Aorta (tissue), 5 donors: ENCODE results near the gene MAST4. TPM values are rescaled to one million over a fixed set of nuclear protein-coding genes. Genes with fewer than 3 reads are reported as not detected.

ENCODE experiments used
- ATAC-seq: fragments of 200-7000 bp; cut with Tn5 transposase; one replicate; pipeline ENCODE4 v1.9.1; 2022; ENCODE audit warnings: moderate library complexity; ENCODE audit not compliant: low FRiP score
- DNase-seq, 2 donors: peaks; one replicate each; pipeline ENCODE4 v3.0.0-alpha.2; 2020
- H3K27ac ChIP-seq, 2 donors: one replicate each; pipeline ENCODE4 v1.5.1; 2013; ENCODE audit warnings: low read length in 2 of 2, mild to moderate bottlenecking in 2 of 2, moderate library complexity in 2 of 2, control low read depth in 1 of 2, inconsistent platforms in 1 of 2, low read depth in 1 of 2
- H3K27me3 ChIP-seq, 2 donors: one replicate each; pipeline ENCODE4 v1.6.1; 2013; ENCODE audit warnings: control low read depth in 1 of 2, low read length in 1 of 2, mild to moderate bottlenecking in 1 of 2, moderate library complexity in 1 of 2; ENCODE audit not compliant: insufficient read depth in 2 of 2, control insufficient read depth in 1 of 2
- H3K36me3 ChIP-seq, 2 donors: one replicate each; pipeline ENCODE4 v1.6.1; 2013; ENCODE audit warnings: control low read depth in 1 of 2, low read length in 1 of 2, mild to moderate bottlenecking in 1 of 2; ENCODE audit not compliant: insufficient read depth in 2 of 2, control insufficient read depth in 1 of 2
- H3K4me1 ChIP-seq, 2 donors: one replicate each; pipeline ENCODE4 v1.6.1; 2013; ENCODE audit warnings: low read length in 2 of 2, control low read depth in 1 of 2, mild to moderate bottlenecking in 1 of 2, moderate library complexity in 1 of 2; ENCODE audit not compliant: insufficient read depth in 2 of 2, control insufficient read depth in 1 of 2
- H3K4me3 ChIP-seq, 2 donors: one replicate each; pipeline ENCODE4 v1.5.1; 2013; ENCODE audit warnings: low read length in 2 of 2, control low read depth in 1 of 2, mild to moderate bottlenecking in 1 of 2
- H3K9me3 ChIP-seq: one replicate; pipeline ENCODE4 v1.6.1; 2013; ENCODE audit warnings: mild to moderate bottlenecking, low read length; ENCODE audit not compliant: control insufficient read depth
- WGBS, 2 donors: extraction: QIAGEN DNeasy Blood & Tissue Kit; methylation state at CpG; one replicate each; pipeline ENCODE4 v1.1.7; 2013; 5-methylcytosine and 5-hydroxymethylcytosine counted together
- intact Hi-C, 2 donors: fragments of 100-400 bp; cut with DNase I; formaldehyde crosslinking; loops; one replicate each; pipeline versions ENCODE4 v1.14.2 to v1.15.0; 2022
- polyA plus RNA-seq, 2 donors: library from polyadenylated mRNA; stranded (reverse); fragments of 200-250 nt; gene quantifications; one replicate each; pipeline ENCODE4 v1.2.3, GENCODE V29; 2013
- total RNA-seq, 2 donors: library from RNA; stranded (reverse); fragmentation: NEBNext Ultra II Directional; extraction: Animal tissue kit (Norgen Biotek cat#: 25700); gene quantifications; one replicate each; pipeline ENCODE4 v1.2.1, GENCODE V29; 2021
- donor health status: healthy with polysubstance abuse.
- donor health status: Bipolar disorder and iron deficiency.
- donor health status: DM: no; HTN: no; CAD: no.
- donor health status: DM: no; HTN: no; CAD: no.
- donor health status: DM: yes; HTN: yes; CAD: no.

MAST4 gene
- total and polyA plus RNA-seq, 4 donors = 2.4 to 66.5 (median 24.9) TPM

DNA sequence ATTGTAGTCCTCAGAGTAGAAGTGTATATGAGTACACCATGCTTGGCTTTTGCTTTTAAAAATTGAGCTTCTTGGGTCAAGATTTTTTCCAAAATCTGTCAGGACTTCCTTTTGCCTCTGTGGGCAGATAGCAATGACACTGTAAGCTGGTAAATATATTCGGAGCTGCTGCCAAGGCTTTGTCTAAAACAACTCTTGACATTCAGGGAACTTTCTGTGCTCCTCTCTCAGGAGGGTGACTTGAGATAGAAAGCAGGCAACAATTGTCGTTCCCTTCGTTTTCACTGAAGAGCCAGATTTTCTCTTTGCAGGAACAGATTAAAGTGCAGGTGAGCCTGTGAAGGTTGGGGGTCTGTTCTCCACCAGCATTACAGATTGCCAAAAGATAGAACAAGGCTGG lies 230.5 kb downstream of the MAST4 start:
- intact Hi-C loops = no loop called here
- Histone ChIP-seq H3K4me1 (peaks cover 0 to 2% of the 10 kb centered on the region in 2 donors), H3K36me3 (no peaks in the 10 kb centered on the region), H3K4me3 (no peak overlapping the region), H3K27me3 (no peaks in the 10 kb centered on the region), H3K9me3 (no peaks in the 10 kb centered on the region), H3K27ac (no peak overlapping the region)
- no peak for DNase-seq
- ATAC-seq = no peak
- 67% methylated on average over 3 of the region's 3 CpGs for WGBS, 2 donors

DNA sequence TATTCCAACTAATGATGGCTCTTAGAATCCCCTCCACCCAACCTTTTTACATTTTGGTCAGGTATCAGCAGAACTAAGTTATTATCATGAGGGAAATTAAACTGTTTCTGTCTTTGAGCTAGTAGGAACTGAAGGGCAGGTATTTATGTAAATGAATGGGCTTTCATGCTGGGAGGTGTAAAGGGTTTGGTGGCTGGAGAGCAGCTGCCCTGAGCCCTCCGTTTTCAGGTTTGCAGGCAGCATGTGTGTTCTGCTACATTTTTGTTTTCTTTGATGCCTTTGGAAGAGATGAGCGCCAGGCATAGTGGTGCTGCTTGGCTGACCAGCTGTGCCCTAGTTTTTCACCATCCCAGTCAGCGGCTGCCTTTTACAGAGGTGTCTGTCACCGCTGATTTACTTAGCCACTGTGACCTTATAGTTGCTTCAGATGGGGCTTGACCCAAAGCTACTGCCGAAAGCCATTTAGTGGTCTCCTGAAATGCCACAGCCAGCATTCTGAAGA lies 231.9 kb downstream of the MAST4 start:
- no peak overlapping the region for H3K27ac ChIP-seq
- peak overlapping the region in 1 of 2 donors; percentile 17 for H3K4me3 ChIP-seq
- ATAC-seq (no peak), DNase-seq (no peak)
- intact Hi-C loops = no loop called here
- H3K4me1 ChIP-seq = peaks cover 0 to 2% of the 10 kb centered on the region in 2 donors
- WGBS, 2 donors = 23 to 24% methylated on average over 5 of the region's 5 CpGs
- H3K27me3 ChIP-seq = no peaks in the 10 kb centered on the region
- no peaks in the 10 kb centered on the region for H3K9me3 ChIP-seq
- no peaks in the 10 kb centered on the region for H3K36me3 ChIP-seq

- H3K27me3 ChIP-seq = no peaks in the 10 kb centered on the region
- H3K9me3 ChIP-seq = no peaks in the 10 kb centered on the region
- H3K27ac ChIP-seq = no peak overlapping the region
- peak; percentile 68 to 84 for DNase-seq
- no peaks in the 10 kb centered on the region for H3K36me3 ChIP-seq
- 1% methylated on average over 21 of the region's 21 CpGs for WGBS, 2 donors
- peak; percentile 90 for ATAC-seq
- intact Hi-C loops = no loop called here
- H3K4me3 ChIP-seq = peak overlapping the region; percentile 17 to 51
- peaks cover 0 to 2% of the 10 kb centered on the region in 2 donors for H3K4me1 ChIP-seq
These were observed 232.6 kb downstream of the MAST4 start for GRCh38 chr5:66828548-66829357.

GRCh38 chr5:66829358-66829674 lies 233.1 kb downstream of the MAST4 start:
- no peak for ATAC-seq
- Histone ChIP-seq H3K4me3 (peak overlapping the region; percentile 17 to 51), H3K27ac (no peak overlapping the region), H3K4me1 (peaks cover 0 to 2% of the 10 kb centered on the region in 2 donors), H3K27me3 (no peaks in the 10 kb centered on the region), H3K36me3 (no peaks in the 10 kb centered on the region), H3K9me3 (no peaks in the 10 kb centered on the region)
- no peak for DNase-seq
- intact Hi-C loops = no loop called here

DNA sequence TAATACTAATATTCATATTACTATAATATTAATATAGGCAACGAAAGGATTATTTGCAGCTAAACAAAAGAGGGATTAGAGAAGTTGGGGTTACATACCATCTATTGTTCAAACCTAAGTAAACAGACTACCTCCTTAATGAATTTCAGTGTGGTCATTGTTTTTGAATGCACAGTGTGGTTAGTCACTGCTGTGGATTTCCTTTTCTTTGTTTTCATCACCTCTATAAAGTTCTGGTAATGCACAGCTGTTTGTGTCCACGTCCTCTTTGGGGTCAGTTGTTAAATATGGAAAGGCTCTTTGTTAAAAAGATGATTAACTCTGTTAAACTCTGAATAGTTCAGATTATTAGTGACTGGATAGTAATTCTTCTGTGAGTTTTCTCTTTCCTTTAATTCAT lies 233.6 kb downstream of the MAST4 start:
- Histone ChIP-seq H3K27me3 (no peaks in the 10 kb centered on the region), H3K4me1 (peaks cover 0 to 2% of the 10 kb centered on the region in 2 donors), H3K9me3 (no peaks in the 10 kb centered on the region), H3K27ac (no peak overlapping the region), H3K36me3 (no peaks in the 10 kb centered on the region), H3K4me3 (no peak overlapping the region)
- DNase-seq (no peak), ATAC-seq (no peak)
- intact Hi-C loops = no loop called here
- 31 to 39% methylated on average over 2 of the region's 2 CpGs for WGBS, 2 donors

DNA sequence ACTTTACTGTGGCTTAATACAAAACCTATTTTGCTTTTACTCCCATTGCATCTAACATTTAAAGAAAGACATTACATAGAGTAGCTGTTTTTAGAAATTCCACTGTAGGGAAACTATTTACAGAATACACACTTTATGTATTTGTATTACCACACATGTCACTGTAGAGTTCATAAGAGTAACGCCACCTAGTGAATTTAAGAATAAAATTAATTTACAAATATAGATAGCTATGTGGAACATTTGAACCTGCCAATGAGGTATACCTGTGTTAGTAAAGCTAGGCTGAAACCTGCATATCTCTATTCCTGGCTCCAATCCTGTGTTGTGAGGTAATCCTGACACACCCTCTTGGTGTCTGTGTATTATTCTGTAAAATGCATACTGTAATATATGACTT lies 234.4 kb downstream of the MAST4 start:
- DNase-seq (no peak), ATAC-seq (no peak)
- H3K36me3 ChIP-seq = no peaks in the 10 kb centered on the region
- WGBS, 2 donors = 40 to 52% methylated on average over 1 of the region's 1 CpG
- no peaks in the 10 kb centered on the region for H3K9me3 ChIP-seq
- intact Hi-C loops = no loop called here
- no peak overlapping the region for H3K4me3 ChIP-seq
- H3K4me1 ChIP-seq = peaks cover 0 to 2% of the 10 kb centered on the region in 2 donors
- no peaks in the 10 kb centered on the region for H3K27me3 ChIP-seq
- H3K27ac ChIP-seq = no peak overlapping the region

DNA sequence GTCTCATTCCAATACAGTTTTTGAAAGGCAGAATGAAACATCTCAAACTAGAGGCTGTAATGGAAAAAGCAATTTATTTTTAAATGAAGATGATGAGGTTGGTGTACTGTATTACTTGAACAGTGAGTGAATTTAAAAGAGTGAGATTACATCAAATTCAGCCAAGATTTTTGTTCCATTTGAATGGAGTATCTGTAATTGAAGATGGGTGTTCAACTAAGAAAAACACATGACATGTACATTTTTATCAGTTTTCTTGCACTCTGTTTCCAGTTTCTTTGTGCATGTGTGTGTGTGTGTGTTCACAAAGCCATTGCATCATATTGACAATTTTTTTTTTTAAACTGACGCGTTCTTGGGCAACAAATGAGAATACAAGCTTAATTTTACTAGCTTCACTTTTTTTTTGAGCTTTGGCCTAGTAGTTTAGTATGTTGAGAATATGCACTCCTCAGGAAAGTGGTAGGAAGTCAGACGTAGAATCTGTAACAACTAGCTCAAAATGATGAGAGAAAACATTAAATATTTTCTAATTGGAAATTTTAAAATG lies 243.5 kb downstream of the MAST4 start:
- 92 to 93% methylated on average over 3 of the region's 3 CpGs for WGBS, 2 donors
- ATAC-seq (no peak), DNase-seq (no peak)
- Histone ChIP-seq H3K4me3 (no peak overlapping the region), H3K27me3 (no peaks in the 10 kb centered on the region), H3K27ac (no peak overlapping the region), H3K4me1 (no peaks in the 10 kb centered on the region), H3K9me3 (no peaks in the 10 kb centered on the region), H3K36me3 (no peaks in the 10 kb centered on the region)
- intact Hi-C loops = no loop called here

GRCh38 chr5:66840511-66841013 lies 244.4 kb downstream of the MAST4 start:
- no peak for ATAC-seq
- DNase-seq = no peak
- WGBS, 2 donors = 91 to 98% methylated on average over 2 of the region's 2 CpGs
- H3K27me3 ChIP-seq = no peaks in the 10 kb centered on the region
- no peak overlapping the region for H3K27ac ChIP-seq
- intact Hi-C loops = no loop called here
- no peaks in the 10 kb centered on the region for H3K9me3 ChIP-seq
- no peaks in the 10 kb centered on the region for H3K4me1 ChIP-seq
- H3K36me3 ChIP-seq = no peaks in the 10 kb centered on the region
- H3K4me3 ChIP-seq = no peak overlapping the region

DNA sequence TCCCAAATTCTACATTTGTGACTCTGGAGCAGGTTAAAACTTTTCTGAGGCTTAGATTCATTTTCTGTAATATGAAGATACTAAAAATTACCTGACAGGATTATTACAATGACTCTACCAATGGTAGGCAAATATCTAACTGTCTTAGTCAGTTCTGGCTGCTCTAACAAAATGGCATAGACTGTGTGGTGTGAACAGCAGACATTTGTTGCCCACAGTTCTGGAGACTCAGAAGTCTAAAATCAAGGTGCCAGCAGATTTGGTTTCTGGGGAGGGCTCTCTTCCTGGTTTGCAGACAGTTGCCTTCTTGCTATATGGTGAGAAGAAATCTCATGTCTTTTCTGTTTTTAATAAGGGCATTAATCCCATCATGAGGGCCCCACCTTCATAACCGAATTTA lies 245.1 kb downstream of the MAST4 start:
- H3K27me3 ChIP-seq = no peaks in the 10 kb centered on the region
- no peak overlapping the region for H3K27ac ChIP-seq
- 96 to 100% methylated on average over 1 of the region's 1 CpG for WGBS, 2 donors
- DNase-seq = no peak
- H3K4me1 ChIP-seq = no peaks in the 10 kb centered on the region
- H3K9me3 ChIP-seq = no peaks in the 10 kb centered on the region
- no peak overlapping the region for H3K4me3 ChIP-seq
- ATAC-seq = no peak
- intact Hi-C loops = no loop called here
- H3K36me3 ChIP-seq = no peaks in the 10 kb centered on the region
